GM19468 (cell line): ENCODE results near the gene GPR89A.
"Not testable (repeated sequence)": the region's sequence is repeated elsewhere in the genome, so short reads cannot be mapped to it uniquely, and the experiment has no call there.

ENCODE experiments used
- ATAC-seq: cut with Tn5 transposase; IDR thresholded peaks from one replicate; pipeline ENCODE4 v1.9.1; 2021; ENCODE audit warnings: mild to moderate bottlenecking, moderate library complexity, moderate number of reproducible peaks; ENCODE audit not compliant: unreplicated experiment; ENCODE audit errors: extremely low read depth

Gene GPR89A

GRCh38 chr1:145673217-145673616 lies 65.4 kb downstream of the GPR89A start:
- not testable (repeated sequence) for ATAC-seq

GRCh38 chr1:145684858-145685257 lies 77.1 kb downstream of the GPR89A start:
- ATAC-seq: not testable (repeated sequence)

DNA sequence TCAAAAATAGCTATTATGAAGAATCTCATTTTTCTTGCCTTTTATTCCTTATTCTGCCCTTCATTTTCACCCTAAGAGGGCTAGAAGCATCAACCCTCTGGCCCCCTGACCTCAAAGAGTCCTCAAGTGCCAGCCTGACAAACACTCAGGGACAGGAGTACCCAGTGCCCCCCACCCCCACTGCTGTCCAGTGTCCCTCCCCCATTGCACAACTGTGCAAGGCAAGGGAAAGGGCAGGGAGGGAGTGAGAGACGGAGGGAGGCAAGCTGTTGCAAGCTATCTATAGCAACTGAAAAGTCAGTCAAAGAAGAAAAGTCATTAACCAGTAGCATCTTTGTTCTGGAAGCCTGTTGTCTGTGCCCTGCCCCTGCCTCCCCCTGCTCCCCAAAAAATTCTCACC lies 78.3 kb downstream of the GPR89A start:
- not testable (repeated sequence) for ATAC-seq

GRCh38 chr1:145688328-145688727 lies 80.5 kb downstream of the GPR89A start:
- ATAC-seq: no peak

DNA sequence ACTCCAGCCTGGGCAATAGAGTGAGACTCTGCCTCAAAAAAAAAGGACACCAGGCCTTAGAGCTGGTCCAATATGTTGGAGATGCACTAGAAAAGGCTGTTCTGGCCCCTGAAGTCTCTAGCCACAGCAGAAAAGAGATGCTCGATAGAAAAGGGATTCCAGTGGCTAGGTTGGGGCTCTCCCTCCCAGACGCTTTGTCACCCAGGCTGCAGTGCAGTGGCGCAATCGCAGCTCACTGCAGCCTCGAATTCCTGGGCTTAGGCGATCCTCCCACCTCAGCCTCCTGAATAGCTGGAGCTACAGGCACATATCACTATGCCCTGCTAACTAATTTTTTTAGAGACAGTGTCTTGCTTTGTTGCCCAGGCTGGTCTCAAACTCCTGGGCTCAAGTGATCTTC lies 81.1 kb downstream of the GPR89A start:
- no peak for ATAC-seq

DNA sequence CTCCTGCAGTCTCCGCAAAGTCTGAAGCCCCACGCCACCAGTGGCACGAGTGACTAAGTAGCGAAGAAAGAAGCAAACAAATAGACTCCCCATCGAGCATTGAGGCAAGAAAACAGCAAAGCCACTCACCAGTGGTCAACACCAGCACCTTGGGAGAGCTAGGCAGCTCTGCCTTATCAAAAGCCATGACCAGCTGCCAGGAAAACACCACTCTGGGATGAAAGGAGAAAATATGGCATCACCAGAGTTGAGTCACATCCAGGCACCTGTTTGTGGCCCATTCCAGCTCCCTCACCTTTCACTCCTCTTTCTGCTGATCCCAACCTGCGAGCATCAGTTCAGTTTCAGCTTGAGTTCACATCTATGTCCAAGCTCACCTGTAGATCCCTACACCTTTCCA lies 82.1 kb downstream of the GPR89A start:
- ATAC-seq: no peak

GRCh38 chr1:145690587-145691558 lies 83.1 kb downstream of the GPR89A start:
- ATAC-seq: no peak

DNA sequence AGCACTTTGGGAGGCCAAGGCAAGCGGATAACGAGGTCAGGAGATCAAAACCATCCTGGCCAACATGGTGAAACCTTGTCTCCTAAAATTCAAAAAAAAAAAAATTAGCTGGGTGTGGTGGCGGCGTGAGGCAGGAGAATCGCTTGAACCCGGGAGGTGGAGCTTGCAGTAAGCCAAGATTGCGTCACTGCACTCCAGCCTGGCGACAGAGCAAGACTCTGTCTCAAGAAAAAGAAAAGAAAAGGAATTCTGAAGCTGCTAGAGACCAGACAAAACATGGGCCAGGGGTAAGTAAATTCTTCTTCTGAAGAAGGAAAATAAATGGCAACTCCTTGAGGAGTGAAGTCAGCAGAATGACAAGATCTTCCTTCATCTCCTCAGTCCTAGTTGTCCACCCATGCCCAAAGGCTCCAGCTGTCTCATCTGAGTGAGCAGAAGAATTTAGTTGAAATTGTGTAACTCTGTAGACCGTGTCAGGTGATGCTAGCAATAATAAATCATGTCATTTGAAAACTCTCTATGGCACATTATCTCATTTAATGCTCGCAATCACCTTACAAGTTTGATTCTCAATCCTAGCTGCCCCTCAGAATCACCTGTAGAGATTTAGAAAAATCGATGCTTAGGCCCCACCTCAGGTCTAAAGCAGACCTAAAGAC lies 85.1 kb downstream of the GPR89A start:
- no peak for ATAC-seq

GRCh38 chr1:145695821-145696629 lies 88.2 kb downstream of the GPR89A start:
- no peak for ATAC-seq

GRCh38 chr1:145696630-145696960 lies 88.8 kb downstream of the GPR89A start:
- ATAC-seq: no peak

GRCh38 chr1:145701306-145701862 lies 93.6 kb downstream of the GPR89A start:
- no peak for ATAC-seq

GRCh38 chr1:145702052-145702451 lies 94.3 kb downstream of the GPR89A start:
- ATAC-seq: no peak

GRCh38 chr1:145702826-145703225 lies 95.0 kb downstream of the GPR89A start:
- no peak for ATAC-seq

DNA sequence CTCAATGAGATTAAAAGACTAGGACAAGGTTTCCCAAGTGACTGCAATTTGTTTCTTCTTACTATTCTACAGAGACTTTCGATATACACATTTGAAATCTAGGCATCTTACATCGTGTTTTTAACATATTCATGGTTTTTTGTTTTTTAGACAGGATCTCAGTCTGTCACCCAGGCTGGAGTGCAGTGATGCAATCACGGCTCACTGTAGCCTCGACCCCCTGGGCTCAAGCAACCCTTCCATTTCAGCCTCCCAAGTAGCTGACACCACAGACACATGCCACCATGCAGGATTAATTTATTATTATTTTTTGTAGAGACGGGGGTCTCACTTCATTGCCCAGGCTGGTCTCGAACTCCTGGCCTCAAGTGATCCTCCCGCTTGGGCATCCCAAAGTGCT lies 97.8 kb downstream of the GPR89A start:
- ATAC-seq: no peak

DNA sequence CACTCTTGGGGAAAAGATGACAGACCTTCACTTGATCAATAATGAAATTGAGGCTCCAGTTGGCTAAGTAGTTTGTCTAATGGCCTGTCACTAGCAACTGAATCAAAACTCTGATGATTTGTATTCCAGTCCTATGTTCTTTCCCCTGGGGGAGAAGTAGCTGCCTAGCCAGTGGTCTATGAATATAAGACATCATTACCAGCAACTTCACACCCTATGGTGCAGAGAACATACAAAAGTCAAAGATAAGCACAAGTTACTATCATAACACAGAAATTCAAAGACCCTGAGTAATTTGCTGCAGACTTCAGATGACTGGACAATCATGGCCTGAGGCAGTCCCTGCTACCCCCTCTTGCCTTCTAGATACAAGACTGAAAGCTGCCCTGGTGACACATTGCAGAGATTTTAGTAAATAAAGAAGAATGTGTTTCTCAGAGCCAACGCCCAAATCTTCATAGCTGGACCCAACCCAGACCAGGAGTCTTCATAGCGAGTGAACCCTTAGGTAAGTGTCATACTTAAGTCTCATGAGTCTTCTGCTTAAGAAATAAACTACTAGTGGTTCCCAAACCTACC lies 98.4 kb downstream of the GPR89A start:
- ATAC-seq: no peak

DNA sequence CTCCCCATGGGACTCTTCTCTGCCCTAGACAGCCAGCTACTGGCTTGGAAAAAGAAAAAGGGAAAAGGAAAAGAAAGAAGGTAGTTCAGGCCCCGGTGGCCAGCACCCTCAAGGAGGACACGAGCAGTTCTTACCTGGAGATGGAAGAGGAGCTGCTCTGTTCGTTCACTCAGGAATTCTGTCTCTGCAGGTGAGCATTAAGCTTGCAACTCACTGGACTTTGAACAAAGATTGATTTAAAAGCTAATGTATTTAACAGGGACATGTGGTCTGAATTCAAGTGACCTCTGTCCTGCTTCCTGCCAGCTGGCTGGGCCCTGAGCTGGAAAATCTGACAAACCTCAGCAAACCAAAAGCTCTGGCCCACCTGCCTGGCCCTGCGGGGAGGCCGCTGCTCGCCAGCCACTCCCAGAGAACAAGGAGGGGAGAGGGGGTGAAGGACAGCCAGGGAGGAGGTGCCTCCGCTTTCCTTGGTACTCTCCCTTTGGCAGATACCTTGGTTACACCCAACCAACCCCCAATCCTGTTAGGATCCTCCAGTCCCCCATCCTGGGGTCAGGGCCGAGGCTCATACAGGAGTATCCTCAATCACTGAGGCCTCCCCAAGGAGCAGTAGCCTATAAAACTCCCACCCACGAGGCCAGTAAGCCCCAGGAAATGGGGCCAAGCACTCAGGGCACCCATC lies 99.5 kb downstream of the GPR89A start, which contains the start of gene PDZK1:
Gene PDZK1 (minus strand): TSS at position 186 of the 685 bp plus-strand sequence. CDS start 19,347 bp downstream, outside the sequence.
- ATAC-seq: no peak

GRCh38 chr1:145708063-145708462 lies 100.3 kb downstream of the GPR89A start:
- no peak for ATAC-seq

DNA sequence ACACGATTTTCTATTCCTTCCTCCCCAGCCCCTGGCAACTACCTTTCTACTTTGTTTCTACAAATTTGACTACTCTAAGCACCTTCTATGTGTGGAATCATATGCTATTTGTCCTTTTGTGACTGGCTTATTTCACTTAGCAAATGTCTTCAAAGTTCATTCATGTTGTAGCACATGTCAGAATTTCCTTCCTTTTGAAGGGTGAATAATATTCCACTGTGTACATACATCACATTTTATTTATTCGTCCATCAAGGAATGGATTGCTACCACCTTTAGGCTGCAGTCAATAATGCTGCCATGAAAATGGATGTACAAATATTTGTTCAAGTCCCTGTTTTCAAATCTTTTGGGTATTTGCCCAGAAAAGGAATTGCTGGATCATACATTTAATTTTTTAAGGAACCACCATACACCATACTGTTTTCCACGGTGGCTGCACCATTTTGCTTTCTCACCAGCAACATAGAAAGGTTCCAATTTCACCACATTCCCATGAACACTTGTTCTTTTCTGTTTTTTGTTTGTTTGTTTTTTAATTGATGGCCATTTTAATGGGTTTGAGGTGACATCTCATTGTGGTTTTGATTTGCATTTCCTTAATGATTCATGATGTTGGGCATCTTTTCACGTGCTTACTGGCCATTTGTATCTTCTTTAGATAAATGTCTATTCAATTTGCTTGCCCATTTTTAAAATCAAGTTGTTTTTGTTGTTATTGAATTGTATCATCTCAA lies 102.7 kb downstream of the GPR89A start:
- ATAC-seq: no peak

DNA sequence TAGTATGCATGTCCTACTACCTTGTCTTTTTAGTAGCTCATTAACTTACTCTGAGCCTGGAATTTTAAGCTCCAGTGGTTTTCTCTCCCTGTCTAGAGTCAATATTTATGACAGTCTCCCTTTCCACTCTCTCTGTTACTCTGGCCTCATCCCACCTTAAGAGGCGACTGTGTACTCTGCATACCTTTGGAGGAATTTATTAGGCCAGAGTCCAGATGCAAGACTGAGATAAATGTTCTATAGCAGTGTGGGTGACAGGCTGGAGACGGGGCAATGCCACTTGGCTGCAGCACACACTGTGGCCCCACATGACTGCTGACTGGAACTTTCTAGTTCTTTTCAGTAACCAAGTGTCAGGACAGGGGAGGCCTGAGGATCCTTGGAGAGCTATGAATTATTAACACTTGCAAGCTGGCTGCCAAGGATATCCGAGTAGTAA lies 103.4 kb downstream of the GPR89A start:
- ATAC-seq: no peak
